ENCODE results near the gene STAC.
"Not testable (repeated sequence)": the region's sequence is repeated elsewhere in the genome, so short reads cannot be mapped to it uniquely, and the experiment has no call there.

Gene STAC

DNA sequence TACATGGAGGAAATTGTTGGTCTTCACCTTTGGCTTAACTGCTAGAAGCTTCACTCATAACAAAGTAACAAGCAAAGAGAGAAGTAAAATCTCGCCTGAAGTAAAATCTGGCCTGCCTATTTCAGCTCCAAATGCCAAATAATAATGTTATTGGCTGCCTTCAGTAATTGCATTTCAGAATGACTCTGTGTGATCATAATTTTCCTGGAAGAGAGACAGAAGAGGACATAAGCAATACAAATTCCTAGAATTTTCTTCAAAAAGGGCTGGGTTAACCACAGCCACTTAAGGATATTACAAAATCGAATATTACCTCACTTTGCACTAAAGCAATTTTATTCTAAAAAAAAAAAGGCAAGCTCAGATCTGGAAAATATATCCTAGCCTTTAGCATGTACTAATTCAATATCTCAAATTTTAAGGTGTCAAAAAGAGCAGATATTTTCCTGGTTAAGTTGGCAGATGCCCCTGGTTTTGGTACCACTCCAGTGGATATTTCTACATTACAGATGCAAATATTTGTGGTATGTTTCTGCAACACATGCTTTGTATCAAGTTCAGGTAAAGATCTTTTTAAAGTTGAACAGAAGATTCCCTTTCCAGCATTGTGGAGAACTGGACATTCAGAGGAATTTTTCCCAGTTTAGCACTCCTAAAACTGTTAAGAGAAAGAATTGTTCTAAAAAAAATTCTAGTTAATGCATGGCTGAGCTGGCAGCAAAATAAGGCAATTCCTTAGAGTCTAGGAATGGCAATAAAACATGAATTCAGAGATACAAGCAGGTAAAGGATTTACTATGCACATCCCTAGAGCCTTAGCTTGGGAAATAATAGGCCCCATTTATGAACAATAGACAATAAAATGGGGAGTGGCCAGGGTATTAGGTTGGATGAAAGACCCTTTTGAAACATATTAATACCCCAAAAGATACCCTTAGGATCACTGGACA, 116.7 kb downstream of the STAC start:
- TF ChIP-seq, protein P1, sequence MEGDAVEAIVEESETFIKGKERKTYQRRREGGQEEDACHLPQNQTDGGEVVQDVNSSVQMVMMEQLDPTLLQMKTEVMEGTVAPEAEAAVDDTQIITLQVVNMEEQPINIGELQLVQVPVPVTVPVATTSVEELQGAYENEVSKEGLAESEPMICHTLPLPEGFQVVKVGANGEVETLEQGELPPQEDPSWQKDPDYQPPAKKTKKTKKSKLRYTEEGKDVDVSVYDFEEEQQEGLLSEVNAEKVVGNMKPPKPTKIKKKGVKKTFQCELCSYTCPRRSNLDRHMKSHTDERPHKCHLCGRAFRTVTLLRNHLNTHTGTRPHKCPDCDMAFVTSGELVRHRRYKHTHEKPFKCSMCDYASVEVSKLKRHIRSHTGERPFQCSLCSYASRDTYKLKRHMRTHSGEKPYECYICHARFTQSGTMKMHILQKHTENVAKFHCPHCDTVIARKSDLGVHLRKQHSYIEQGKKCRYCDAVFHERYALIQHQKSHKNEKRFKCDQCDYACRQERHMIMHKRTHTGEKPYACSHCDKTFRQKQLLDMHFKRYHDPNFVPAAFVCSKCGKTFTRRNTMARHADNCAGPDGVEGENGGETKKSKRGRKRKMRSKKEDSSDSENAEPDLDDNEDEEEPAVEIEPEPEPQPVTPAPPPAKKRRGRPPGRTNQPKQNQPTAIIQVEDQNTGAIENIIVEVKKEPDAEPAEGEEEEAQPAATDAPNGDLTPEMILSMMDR (IDR thresholded peaks at IDR 0.05; ENCODE audit: extremely low read depth, insufficient read depth, missing control alignments): no peak
- DNase-seq (ENCODE audit: low spot score): no peak
- in situ Hi-C loops (cut with MboI; ENCODE audit: low pct_unique_long_range_greater_than_20kb, low sequenced_read_pairs, unreplicated experiment): no loop called here

DNA sequence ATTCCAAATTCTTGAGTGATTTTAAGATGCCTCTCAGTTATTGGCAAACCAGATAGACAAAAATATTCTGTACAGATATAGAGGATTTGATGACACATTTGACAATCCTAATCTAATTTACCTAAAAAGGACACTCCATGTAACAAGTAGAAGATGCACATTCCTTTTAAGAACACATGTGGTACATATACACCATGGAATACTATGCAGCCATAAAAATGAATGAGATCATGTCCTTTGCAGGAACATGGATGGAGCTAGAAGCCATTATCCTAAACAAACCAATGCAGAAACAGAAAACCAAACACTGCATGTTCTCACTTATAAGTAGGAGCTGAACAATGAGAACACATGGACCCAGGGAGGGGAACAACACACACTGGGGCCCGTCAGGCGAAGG, 119.7 kb downstream of the STAC start:
- in situ Hi-C loops (cut with MboI; ENCODE audit: low pct_unique_long_range_greater_than_20kb, low sequenced_read_pairs, unreplicated experiment); DNase-seq (ENCODE audit: low spot score): not testable (repeated sequence)

DNA sequence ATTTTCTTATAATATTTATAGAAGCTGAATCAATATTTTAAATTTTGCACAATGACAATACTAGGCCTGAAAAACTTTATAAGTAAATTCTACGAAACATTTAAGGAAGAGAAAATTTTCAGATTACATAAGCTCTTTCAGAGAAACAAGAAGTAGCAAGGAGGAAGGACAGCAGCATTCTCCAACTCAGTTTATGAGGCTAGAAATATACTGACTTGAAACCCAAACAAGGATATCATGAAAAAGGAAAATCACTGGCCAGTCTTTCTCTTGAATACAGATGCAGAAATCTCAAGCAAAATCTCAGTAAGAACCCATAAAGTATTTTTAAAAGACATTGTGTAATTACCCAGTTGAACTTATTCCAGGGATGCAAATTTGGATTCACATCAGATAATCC, 121.3 kb downstream of the STAC start:
- TF ChIP-seq, protein P1 (IDR thresholded peaks at IDR 0.05; ENCODE audit: extremely low read depth, insufficient read depth, missing control alignments): no peak
- DNase-seq (ENCODE audit: low spot score): no peak
- in situ Hi-C loops (cut with MboI; ENCODE audit: low pct_unique_long_range_greater_than_20kb, low sequenced_read_pairs, unreplicated experiment): no loop called here

DNA sequence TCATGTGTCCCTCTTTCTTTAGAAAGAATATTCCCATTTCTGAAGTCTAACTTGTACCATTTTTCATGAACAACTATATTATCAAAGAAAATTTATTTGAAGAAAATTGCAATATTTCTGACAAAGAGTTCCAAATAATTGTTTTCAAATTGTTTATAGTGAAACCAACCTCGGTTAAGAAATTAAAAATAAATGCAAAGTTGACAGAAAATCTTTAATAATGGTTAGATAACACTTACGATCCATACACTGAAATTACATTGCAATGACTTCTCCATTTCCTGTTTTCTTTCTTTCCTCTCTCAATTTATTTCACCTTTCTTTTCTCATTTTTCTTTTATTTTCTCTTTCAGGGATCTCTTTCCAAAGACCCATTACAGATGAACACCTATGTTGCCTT, 125.1 kb downstream of the STAC start:
- in situ Hi-C loops (cut with MboI; ENCODE audit: low pct_unique_long_range_greater_than_20kb, low sequenced_read_pairs, unreplicated experiment): no loop called here
- TF ChIP-seq, protein P1 (IDR thresholded peaks at IDR 0.05; ENCODE audit: extremely low read depth, insufficient read depth, missing control alignments): no peak
- DNase-seq (ENCODE audit: low spot score): no peak

DNA sequence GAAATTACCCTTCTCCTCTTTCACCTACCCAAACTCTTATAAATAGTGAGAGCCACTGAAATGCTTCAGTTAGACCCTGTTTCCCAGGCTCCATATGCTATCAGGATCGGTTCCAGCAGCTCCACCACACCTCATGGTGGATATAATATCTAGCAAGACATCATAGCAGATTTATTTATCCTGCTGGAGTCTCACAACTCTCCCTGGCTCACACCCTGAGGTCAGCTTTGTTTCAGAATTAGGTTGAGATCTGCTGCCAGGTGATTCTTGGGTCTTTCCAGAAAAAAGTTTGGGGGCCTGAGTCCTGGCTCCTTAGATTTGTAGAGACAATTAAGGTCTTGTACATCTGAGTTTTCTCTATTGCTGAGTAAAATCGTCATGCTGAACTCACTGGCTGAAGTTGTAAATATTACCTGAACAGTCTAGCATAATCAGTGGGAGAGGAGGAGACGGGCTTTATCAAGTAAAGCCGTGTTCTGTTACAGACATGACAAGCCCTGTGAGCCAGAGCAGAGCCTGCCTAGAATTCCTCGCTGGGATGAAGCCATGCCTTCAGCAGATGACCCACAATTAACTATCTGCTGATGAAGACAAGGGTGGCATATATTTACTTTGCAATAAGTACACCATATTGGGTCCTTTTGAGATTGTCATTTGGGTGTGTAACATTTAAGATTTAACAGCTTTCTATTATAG, 131.6 kb downstream of the STAC start:
- in situ Hi-C loops (cut with MboI; ENCODE audit: low pct_unique_long_range_greater_than_20kb, low sequenced_read_pairs, unreplicated experiment): no loop called here

DNA sequence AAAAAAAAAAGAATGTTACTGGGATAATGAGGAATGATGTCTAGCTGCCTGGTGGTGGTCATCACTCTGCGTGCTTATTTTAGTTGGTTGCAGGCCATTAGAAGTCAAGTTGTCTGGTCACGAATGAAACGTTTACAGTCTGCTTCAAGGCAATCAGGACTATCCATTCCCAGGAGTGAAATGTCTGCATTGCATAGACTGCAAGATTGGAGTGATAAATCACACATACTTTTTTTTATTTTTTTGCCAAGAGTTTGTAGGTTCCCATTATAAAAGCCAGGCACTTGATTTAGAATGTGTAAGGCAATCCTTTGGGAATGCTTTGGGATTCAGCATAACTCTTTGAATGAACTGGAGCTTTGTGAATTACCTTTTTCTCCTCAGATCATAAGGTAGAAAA, 132.3 kb downstream of the STAC start:
- TF ChIP-seq, protein P1 (IDR thresholded peaks at IDR 0.05; ENCODE audit: extremely low read depth, insufficient read depth, missing control alignments): no peak
- no peak for DNase-seq (ENCODE audit: low spot score)
- in situ Hi-C loops (cut with MboI; ENCODE audit: low pct_unique_long_range_greater_than_20kb, low sequenced_read_pairs, unreplicated experiment): no loop called here

More for the DNA sequence above, 131.6 kb downstream of the STAC start:
- TF ChIP-seq, protein P1 (IDR thresholded peaks at IDR 0.05; ENCODE audit: extremely low read depth, insufficient read depth, missing control alignments): no peak
- DNase-seq (ENCODE audit: low spot score): no peak

GRCh38 chr3:36514171-36514570, 133.9 kb downstream of the STAC start:
- in situ Hi-C loops (cut with MboI; ENCODE audit: low pct_unique_long_range_greater_than_20kb, low sequenced_read_pairs, unreplicated experiment): no loop called here
- TF ChIP-seq, protein P1 (IDR thresholded peaks at IDR 0.05; ENCODE audit: extremely low read depth, insufficient read depth, missing control alignments): no peak

More at GRCh38 chr3:36514171-36514570, 133.9 kb downstream of the STAC start:
- DNase-seq (ENCODE audit: low spot score): no peak

Data from GM13977 (cell line).